HG03064 (cell line): ENCODE measurements around the gene CCHCR1.
"Not testable (repeated sequence)": the region's sequence is repeated elsewhere in the genome, so short reads cannot be mapped to it uniquely, and the experiment has no call there.

Source experiments
- ATAC-seq: cut with Tn5 transposase; IDR thresholded peaks from one replicate; pipeline ENCODE4 v1.9.1; 2021; ENCODE audit warnings: low read depth; ENCODE audit not compliant: unreplicated experiment

Gene CCHCR1

GRCh38 chr6:31164475-31165063 lies 7.0 kb upstream of the CCHCR1 start:
- not testable (repeated sequence) for ATAC-seq

- no peak for ATAC-seq
These were observed 6.3 kb upstream of the CCHCR1 start for GRCh38 chr6:31163922-31164321.

GRCh38 chr6:31162463-31163165 lies 5.0 kb upstream of the CCHCR1 start:
- no peak for ATAC-seq

- ATAC-seq: no peak
These were observed 3.9 kb upstream of the CCHCR1 start for GRCh38 chr6:31161216-31162126.

- ATAC-seq: no peak
These were observed 1.6 kb upstream of the CCHCR1 start for GRCh38 chr6:31158863-31159855.

- peak; percentile 67 for ATAC-seq
These were observed 699 bp upstream of the CCHCR1 start, which contains the start of gene TCF19 for GRCh38 chr6:31158140-31158862. TCF19 (plus strand) TSS chr6:31158589; CDS start chr6:31159470, 881 bp downstream.

GRCh38 chr6:31156641-31157040 lies 961 bp downstream of the CCHCR1 start:
- no peak for ATAC-seq

- ATAC-seq: no peak
These were observed 3.2 kb downstream of the CCHCR1 start for GRCh38 chr6:31154436-31154835.

GRCh38 chr6:31152781-31153180 lies 4.8 kb downstream of the CCHCR1 start:
- no peak for ATAC-seq

- no peak for ATAC-seq
These were observed 7.7 kb downstream of the CCHCR1 start for GRCh38 chr6:31149827-31150447.

GRCh38 chr6:31145386-31145785 lies 12.2 kb downstream of the CCHCR1 start:
- ATAC-seq: no peak

- no peak for ATAC-seq
These were observed 12.6 kb downstream of the CCHCR1 start for GRCh38 chr6:31144970-31145340.

GRCh38 chr6:31144296-31144969 lies 13.2 kb downstream of the CCHCR1 start:
- no peak for ATAC-seq

- ATAC-seq: no peak
These were observed 14.5 kb downstream of the CCHCR1 start for GRCh38 chr6:31143148-31143547.

- ATAC-seq: no peak
These were observed 15.2 kb downstream of the CCHCR1 start for GRCh38 chr6:31142361-31142761.

GRCh38 chr6:31140643-31141042 lies 17.0 kb downstream of the CCHCR1 start:
- ATAC-seq: no peak

- no peak for ATAC-seq
These were observed 18.0 kb downstream of the CCHCR1 start for GRCh38 chr6:31139599-31139998.

GRCh38 chr6:31138982-31139381 lies 18.6 kb downstream of the CCHCR1 start, which contains the start of gene PSORS1C2:
PSORS1C2 (minus strand) TSS chr6:31139066; CDS start chr6:31139026, 40 bp downstream.
- ATAC-seq: no peak
